GM12872 (cell line): ENCODE results near the gene PICALM.

Source experiments
- TF ChIP-seq, protein P1 (sequence below): IDR thresholded peaks from 3 replicates; pipeline ENCODE4 v1.5.1; 2011; ENCODE audit warnings: low read depth, mild to moderate bottlenecking, low read length, moderate library complexity; ENCODE audit not compliant: insufficient read depth

Gene PICALM

GRCh38 chr11:85945788-85946187 is 123.1 kb downstream of the PICALM start:
- TF ChIP-seq, protein P1, sequence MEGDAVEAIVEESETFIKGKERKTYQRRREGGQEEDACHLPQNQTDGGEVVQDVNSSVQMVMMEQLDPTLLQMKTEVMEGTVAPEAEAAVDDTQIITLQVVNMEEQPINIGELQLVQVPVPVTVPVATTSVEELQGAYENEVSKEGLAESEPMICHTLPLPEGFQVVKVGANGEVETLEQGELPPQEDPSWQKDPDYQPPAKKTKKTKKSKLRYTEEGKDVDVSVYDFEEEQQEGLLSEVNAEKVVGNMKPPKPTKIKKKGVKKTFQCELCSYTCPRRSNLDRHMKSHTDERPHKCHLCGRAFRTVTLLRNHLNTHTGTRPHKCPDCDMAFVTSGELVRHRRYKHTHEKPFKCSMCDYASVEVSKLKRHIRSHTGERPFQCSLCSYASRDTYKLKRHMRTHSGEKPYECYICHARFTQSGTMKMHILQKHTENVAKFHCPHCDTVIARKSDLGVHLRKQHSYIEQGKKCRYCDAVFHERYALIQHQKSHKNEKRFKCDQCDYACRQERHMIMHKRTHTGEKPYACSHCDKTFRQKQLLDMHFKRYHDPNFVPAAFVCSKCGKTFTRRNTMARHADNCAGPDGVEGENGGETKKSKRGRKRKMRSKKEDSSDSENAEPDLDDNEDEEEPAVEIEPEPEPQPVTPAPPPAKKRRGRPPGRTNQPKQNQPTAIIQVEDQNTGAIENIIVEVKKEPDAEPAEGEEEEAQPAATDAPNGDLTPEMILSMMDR, result no peak

- TF ChIP-seq, protein P1, result no peak
These were observed 123.6 kb downstream of the PICALM start for GRCh38 chr11:85945296-85945695.

GRCh38 chr11:85941380-85941973 is 127.4 kb downstream of the PICALM start:
- TF ChIP-seq, protein P1, result peak; percentile 79

- TF ChIP-seq, protein P1, result no peak
These were observed 129.5 kb downstream of the PICALM start for GRCh38 chr11:85939099-85940015.

DNA sequence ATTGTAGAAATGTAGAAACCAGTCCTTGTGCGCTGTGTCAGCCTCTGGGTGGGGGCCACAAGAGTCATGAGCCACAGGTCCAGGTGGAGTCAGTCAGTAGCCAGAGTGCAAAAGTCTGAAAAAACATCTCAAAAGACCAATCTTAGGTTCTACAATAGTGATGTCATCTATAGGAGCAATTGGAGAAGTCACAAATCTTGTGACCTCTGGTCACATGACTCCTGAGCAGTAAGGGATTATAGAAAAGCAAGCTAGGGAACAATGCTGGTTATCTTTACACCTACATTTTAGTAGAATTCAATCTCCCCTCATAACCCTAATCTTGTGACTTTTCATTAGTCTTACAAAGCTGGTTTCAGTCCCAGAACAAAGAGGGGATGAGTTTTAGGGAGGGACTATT is 131.0 kb downstream of the PICALM start:
- TF ChIP-seq, protein P1, result no peak

- TF ChIP-seq, protein P1, result no peak
These were observed 133.1 kb downstream of the PICALM start for GRCh38 chr11:85935751-85936150.

- TF ChIP-seq, protein P1, result no peak
These were observed 134.2 kb downstream of the PICALM start for GRCh38 chr11:85934596-85935169.
